MM.1S (cell line): ENCODE data around the gene GIPC3.

Experiments
- DNase-seq: peaks from one replicate; pipeline ENCODE4 v3.0.0-alpha.2; 2015
- H2AFZ ChIP-seq: fragments of 300-600 bp; sonication (generic); 2 replicates; pipeline ENCODE4 v1.6.0; 2016; ENCODE audit warnings: antibody characterized with exemption, low read length
- H3F3A ChIP-seq: fragments of 300-600 bp; sonication (generic); 2 replicates; pipeline ENCODE4 v1.6.1; 2016; ENCODE audit warnings: mild to moderate bottlenecking, antibody characterized with exemption, low read length, moderate library complexity, mixed read lengths; ENCODE audit not compliant: insufficient read depth
- H3K27ac ChIP-seq: fragments of 300-600 bp; sonication (generic); 2 replicates; pipeline ENCODE4 v1.5.1; 2016; ENCODE audit warnings: mild to moderate bottlenecking, low read length
- H3K27me3 ChIP-seq: fragments of 300-600 bp; sonication (generic); replicated peaks from 2 replicates; pipeline ENCODE4 v1.6.0; 2016; ENCODE audit warnings: low read length; ENCODE audit not compliant: insufficient read depth
- H3K36me3 ChIP-seq: fragments of 300-600 bp; sonication (generic); replicated peaks from 2 replicates; pipeline ENCODE4 v1.6.1; 2016; ENCODE audit warnings: mild to moderate bottlenecking, low read length, mixed read lengths; ENCODE audit not compliant: insufficient read depth
- H3K4me1 ChIP-seq: fragments of 300-600 bp; sonication (generic); 2 replicates; pipeline ENCODE4 v1.6.1; 2016; ENCODE audit warnings: low read length, mixed read lengths
- H3K4me2 ChIP-seq: fragments of 300-600 bp; sonication (generic); 2 replicates; pipeline ENCODE4 v1.6.0; 2016; ENCODE audit warnings: low read depth, low read length
- H3K4me3 ChIP-seq: fragments of 300-600 bp; sonication (generic); 2 replicates; pipeline ENCODE4 v1.5.1; 2016; ENCODE audit warnings: low read length, mixed read lengths
- H3K79me2 ChIP-seq: fragments of 300-600 bp; sonication (generic); 2 replicates; pipeline ENCODE4 v1.6.1; 2016; ENCODE audit warnings: mixed run types, low read length, mixed read lengths
- H3K9ac ChIP-seq: fragments of 300-600 bp; sonication (generic); 2 replicates; pipeline ENCODE4 v1.6.1; 2016; ENCODE audit warnings: low read length, mixed read lengths
- H3K9me2 ChIP-seq: fragments of 300-600 bp; sonication (generic); replicated peaks from 2 replicates; pipeline ENCODE4 v1.6.1; 2016; ENCODE audit warnings: mild to moderate bottlenecking, low read length, mixed read lengths; ENCODE audit not compliant: insufficient read depth
- H3K9me3 ChIP-seq: fragments of 300-600 bp; sonication (generic); replicated peaks from 2 replicates; pipeline ENCODE4 v1.6.1; 2016; ENCODE audit warnings: mild to moderate bottlenecking, low read length, mixed read lengths; ENCODE audit not compliant: insufficient read depth
- H4K20me1 ChIP-seq: fragments of 300-600 bp; sonication (generic); 2 replicates; pipeline ENCODE4 v1.6.1; 2016; ENCODE audit warnings: mild to moderate bottlenecking, low read length, moderate library complexity, mixed read lengths; ENCODE audit not compliant: insufficient read depth
- CTCF ChIP-seq: fragments of 300-600 bp; sonication (generic); IDR thresholded peaks from 2 replicates; pipeline ENCODE4 v1.5.1; 2016; ENCODE audit warnings: antibody characterized with exemption, low read length, mixed read lengths
- EZH2 ChIP-seq: fragments of 300-600 bp; sonication (generic); optimal IDR thresholded peaks from 2 replicates; pipeline ENCODE3; 2017; ENCODE audit warnings: low read depth, mild to moderate bottlenecking, antibody characterized with exemption, low read length, mixed read lengths
- EZH2phosphoT487 ChIP-seq: fragments of 300-600 bp; sonication (generic); IDR thresholded peaks from 2 replicates; pipeline ENCODE4 v1.6.1; 2018; ENCODE audit warnings: antibody characterized with exemption, low read length

Gene GIPC3

GRCh38 chr19:3618811-3619630, 33.7 kb downstream of the GIPC3 start:
- H3K4me1 ChIP-seq = 0 out of 2 replicates have a peak, but pooled peaks cover 10% of the 10 kb centered on the region
- no peaks in the 10 kb centered on the region for H3K9me3 ChIP-seq

DNA sequence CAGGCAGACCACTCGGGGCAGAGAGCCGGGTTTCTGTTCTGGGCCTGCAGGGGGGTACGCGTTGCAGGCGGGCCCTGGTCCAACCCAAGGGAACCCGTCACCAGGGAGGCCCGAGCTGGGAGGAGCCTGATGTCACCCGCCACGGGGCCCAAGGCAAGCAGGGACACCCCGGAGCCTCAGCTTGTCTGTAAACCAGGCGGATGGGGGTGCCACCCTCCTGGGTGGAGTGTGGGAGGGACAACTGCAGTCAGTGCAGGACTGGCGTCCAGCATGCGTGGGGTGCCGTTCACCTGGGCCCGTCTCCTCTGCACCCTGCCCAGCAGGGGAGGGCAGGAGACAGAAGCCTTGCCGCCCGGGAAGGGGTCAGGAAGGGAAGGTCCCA, 34.3 kb downstream of the GIPC3 start:
- Histone ChIP-seq H3K4me1 (peaks cover 14% of the 10 kb centered on the region; the same call in 1 of the 2 replicates), H4K20me1 (no peaks in the 10 kb centered on the region), H3F3A (peaks cover 13% of the 10 kb centered on the region; the same call in 1 of the 2 replicates), H3K79me2 (peaks cover 19% of the 10 kb centered on the region), H3K9me3 (no peaks in the 10 kb centered on the region), H2AFZ (no peak overlapping the region), H3K4me3 (no peak overlapping the region), H3K27me3 (no peaks in the 10 kb centered on the region), H3K9ac (no peak overlapping the region), H3K36me3 (0 out of 2 replicates have a peak, but pooled peaks cover 2% of the 10 kb centered on the region), H3K4me2 (no peak overlapping the region), H3K27ac (no peak overlapping the region), H3K9me2 (no peaks in the 10 kb centered on the region)
- TF ChIP-seq EZH2phosphoT487 (no peak), CTCF (no peak), EZH2 (no peak)
- DNase-seq = no peak

More at GRCh38 chr19:3618811-3619630, 33.7 kb downstream of the GIPC3 start:
- Histone ChIP-seq H3K79me2 (peaks cover 13% of the 10 kb centered on the region), H3K4me3 (no peak overlapping the region), H3K27me3 (no peaks in the 10 kb centered on the region), H4K20me1 (no peaks in the 10 kb centered on the region), H2AFZ (no peak overlapping the region), H3K4me2 (peak overlapping the region; percentile 66; the same call in 1 of the 2 replicates), H3K36me3 (0 out of 2 replicates have a peak, but pooled peaks cover 2% of the 10 kb centered on the region), H3F3A (peaks cover 13% of the 10 kb centered on the region; the same call in 1 of the 2 replicates), H3K9ac (no peak overlapping the region), H3K9me2 (no peaks in the 10 kb centered on the region), H3K27ac (no peak overlapping the region; the same call in 1 of the 2 replicates)
- TF ChIP-seq EZH2phosphoT487 (no peak), CTCF (no peak; the same call in 1 of the 2 replicates), EZH2 (no peak)
- no peak for DNase-seq

DNA sequence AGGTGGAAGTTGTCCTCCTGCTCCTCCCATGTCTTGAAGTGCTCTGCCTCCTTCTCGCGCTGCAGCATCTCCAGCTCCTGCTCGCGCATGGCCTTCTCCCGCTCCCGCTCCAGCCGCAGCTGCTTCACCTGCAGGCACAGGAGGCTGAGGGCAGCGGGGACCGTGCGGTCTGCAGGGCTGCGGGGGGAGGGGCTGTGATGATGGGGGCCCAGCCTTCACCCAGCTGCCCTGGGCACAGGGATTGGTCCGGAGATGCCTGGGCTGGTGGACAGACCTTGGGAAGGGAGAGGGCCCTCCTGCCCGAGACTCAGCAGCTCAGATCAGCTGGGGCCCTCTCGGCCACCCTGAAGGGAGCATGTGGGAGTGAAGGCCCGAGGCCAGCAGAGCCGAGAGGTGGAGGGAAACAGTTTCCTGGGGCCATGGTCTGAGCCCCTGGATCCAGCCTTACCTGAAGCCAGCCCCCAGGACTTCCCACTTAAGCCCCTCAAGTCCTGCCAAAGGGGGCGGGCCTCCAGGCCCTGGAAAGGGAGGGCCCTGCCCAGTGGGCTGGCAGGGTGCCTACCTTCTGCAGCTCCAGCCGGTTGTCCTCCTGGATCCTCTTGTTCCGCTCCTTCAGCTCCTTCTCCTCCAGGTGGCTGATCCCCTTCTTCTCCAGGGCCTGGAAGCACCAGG, 35.0 kb downstream of the GIPC3 start:
- H3K27ac ChIP-seq = no peak overlapping the region
- H3K9ac ChIP-seq = no peak overlapping the region
- H3F3A ChIP-seq = peaks cover 13% of the 10 kb centered on the region; the same call in 1 of the 2 replicates
- no peak for DNase-seq
- H4K20me1 ChIP-seq = no peaks in the 10 kb centered on the region
- H3K27me3 ChIP-seq = no peaks in the 10 kb centered on the region
- peaks cover 20% of the 10 kb centered on the region; the same call in 1 of the 2 replicates for H3K4me1 ChIP-seq
- peaks cover 26% of the 10 kb centered on the region for H3K79me2 ChIP-seq
- H3K9me3 ChIP-seq = no peaks in the 10 kb centered on the region
- H3K36me3 ChIP-seq = 0 out of 2 replicates have a peak, but pooled peaks cover 2% of the 10 kb centered on the region
- no peak overlapping the region for H3K4me2 ChIP-seq
- no peak overlapping the region for H3K4me3 ChIP-seq
- H2AFZ ChIP-seq = no peak overlapping the region
- TF ChIP-seq CTCF (no peak), EZH2phosphoT487 (no peak), EZH2 (no peak)
- H3K9me2 ChIP-seq = no peaks in the 10 kb centered on the region
